HepG2 (cell line): ENCODE results near the gene ZSWIM5. TPM values are rescaled to one million over a fixed set of nuclear protein-coding genes. Genes with fewer than 3 reads are reported as not detected.

ENCODE experiments used
- AFF4 ChIP-seq: sonication (generic); formaldehyde crosslinking; IDR thresholded peaks from 2 replicates; pipeline ENCODE4 v1.4.0; 2020; ENCODE audit warnings: missing genetic modification reagents
- CBX5 ChIP-seq: sonication (generic); formaldehyde crosslinking; IDR thresholded peaks from 2 replicates; pipeline ENCODE4 v1.4.0; 2020; ENCODE audit warnings: missing genetic modification reagents, borderline replicate concordance
- DMAP1 ChIP-seq: IDR thresholded peaks from 2 replicates; pipeline ENCODE4 v1.6.1; 2016
- IKZF4 ChIP-seq: sonication (generic); formaldehyde crosslinking; IDR thresholded peaks from 2 replicates; pipeline ENCODE4 v1.5.1; 2020; ENCODE audit warnings: borderline replicate concordance, mild to moderate bottlenecking, low read depth, missing genetic modification reagents; ENCODE audit errors: not compliant biosample characterization
- ISL2 ChIP-seq: sonication (generic); formaldehyde crosslinking; IDR thresholded peaks from 2 replicates; pipeline ENCODE4 v1.5.0; 2020; ENCODE audit warnings: missing genetic modification reagents
- KLF9 ChIP-seq: IDR thresholded peaks from 2 replicates; pipeline ENCODE4 v1.6.1; 2016; ENCODE audit warnings: low read depth
- MTF1 ChIP-seq: sonication (generic); formaldehyde crosslinking; IDR thresholded peaks from 2 replicates; pipeline ENCODE4 v1.5.0; 2020; ENCODE audit warnings: missing genetic modification reagents
- NAIF1 ChIP-seq: sonication (generic); formaldehyde crosslinking; IDR thresholded peaks from 2 replicates; pipeline ENCODE4 v1.5.0; 2020; ENCODE audit warnings: mild to moderate bottlenecking, missing genetic modification reagents, borderline replicate concordance
- NFE2L2 ChIP-seq: fragments of 150-350 bp; IDR thresholded peaks from 2 replicates; pipeline ENCODE4 v1.6.1; 2014; ENCODE audit warnings: low read length
- PPARG ChIP-seq: conservative IDR thresholded peaks from 2 replicates; pipeline ENCODE4 v1.6.1; 2016; ENCODE audit warnings: missing biosample characterization, missing genetic modification reagents
- TBL1XR1 ChIP-seq: fragments of 150-350 bp; IDR thresholded peaks from 2 replicates; pipeline ENCODE4 v1.6.1; 2014; ENCODE audit warnings: borderline replicate concordance, low read length; ENCODE audit not compliant: partially characterized antibody
- ZNF230 ChIP-seq: sonication (generic); formaldehyde crosslinking; IDR thresholded peaks from 2 replicates; pipeline ENCODE4 v1.4.0; 2020; ENCODE audit warnings: mild to moderate bottlenecking, missing genetic modification reagents
- ZNF256 ChIP-seq: sonication (generic); formaldehyde crosslinking; conservative IDR thresholded peaks from 2 replicates; pipeline ENCODE4 v1.4.0; 2020; ENCODE audit warnings: missing genetic modification reagents
- ZNF326 ChIP-seq: sonication (generic); formaldehyde crosslinking; IDR thresholded peaks from 2 replicates; pipeline ENCODE4 v1.4.0; 2020; ENCODE audit warnings: missing genetic modification reagents, borderline replicate concordance
- ZNF343 ChIP-seq: sonication (generic); formaldehyde crosslinking; IDR thresholded peaks from 2 replicates; pipeline ENCODE4 v1.4.0; 2020; ENCODE audit warnings: mild to moderate bottlenecking, missing genetic modification reagents
- ZNF552 ChIP-seq: sonication (generic); formaldehyde crosslinking; IDR thresholded peaks from 2 replicates; pipeline ENCODE4 v1.9.0; 2022; ENCODE audit warnings: missing genetic modification reagents, mild to moderate bottlenecking, borderline replicate concordance
- ZNF609 ChIP-seq: sonication (generic); formaldehyde crosslinking; IDR thresholded peaks from 2 replicates; pipeline ENCODE4 v1.4.0; 2020; ENCODE audit warnings: mild to moderate bottlenecking, missing genetic modification reagents, borderline replicate concordance
- ZNF674 ChIP-seq: sonication (generic); formaldehyde crosslinking; IDR thresholded peaks from 2 replicates; pipeline ENCODE4 v1.5.0; 2020; ENCODE audit warnings: low read depth, mild to moderate bottlenecking, missing genetic modification reagents
- ZNF83 ChIP-seq: sonication (generic); formaldehyde crosslinking; IDR thresholded peaks from 2 replicates; pipeline ENCODE4 v1.4.0; 2020; ENCODE audit warnings: missing genetic modification reagents, mild to moderate bottlenecking, borderline replicate concordance
- polyA plus RNA-seq, 8 experiments: library from polyadenylated mRNA; depleted of rRNA in 3 of 8; stranded (reverse) in 7 of 8; unstranded in 1 of 8; fragments of >200 nt; fragmentation: Illumina TruSeq in 4 of 8; extraction: Trizol in 4 of 8; gene quantifications; 2 replicates each; pipeline versions ENCODE4 v1.2.1 to v1.2.3, GENCODE V29; 2011 to 2016; ENCODE audit warnings: low read depth in 4 of 8, missing spikeins in 1 of 8, mixed read lengths in 1 of 8; ENCODE audit not compliant: insufficient read depth in 1 of 8
- total RNA-seq, 5 experiments: library from RNA; depleted of rRNA; stranded (reverse); fragments of >200 nt; fragmentation: Illumina TruSeq; extraction: Trizol; gene quantifications; 2 replicates each; pipeline ENCODE4 v1.2.3, GENCODE V29; 2016; ENCODE audit warnings: low read depth in 1 of 5
- TF ChIP-seq, protein P1 (sequence below): IDR thresholded peaks from 2 replicates; pipeline ENCODE4 v1.6.1; 2018; ENCODE audit warnings: missing genetic modification reagents

The ZSWIM5 gene
- total and polyA plus RNA-seq, 2 of the 13 experiments (the other 11 are each of a cell fraction or from before 2014, with no cell fraction given), result 11.0 to 20.6 TPM

- TF ChIP-seq IKZF4 (CRISPR knock-in tag), result peak; percentile 45
- 0 out of 2 replicates have a peak, but pooled peaks have one; percentile 43 for TF ChIP-seq ZNF343 (CRISPR knock-in tag)
- TF ChIP-seq KLF9 (CRISPR knock-in tag), result no peak
- TF ChIP-seq NFE2L2, result no peak
- TF ChIP-seq AFF4 (CRISPR knock-in tag), result no peak
- no peak for TF ChIP-seq CBX5 (CRISPR knock-in tag)
- no peak for TF ChIP-seq ZNF326 (CRISPR knock-in tag)
- TF ChIP-seq TBL1XR1, result no peak
- TF ChIP-seq ZNF552 (CRISPR knock-in tag), result no peak
- 0 out of 2 replicates have a peak, but pooled peaks have one; percentile 48 for TF ChIP-seq ZNF230 (CRISPR knock-in tag)
- no peak for TF ChIP-seq ZNF674 (CRISPR knock-in tag)
- TF ChIP-seq ZNF609, result no peak
- TF ChIP-seq, protein P1, sequence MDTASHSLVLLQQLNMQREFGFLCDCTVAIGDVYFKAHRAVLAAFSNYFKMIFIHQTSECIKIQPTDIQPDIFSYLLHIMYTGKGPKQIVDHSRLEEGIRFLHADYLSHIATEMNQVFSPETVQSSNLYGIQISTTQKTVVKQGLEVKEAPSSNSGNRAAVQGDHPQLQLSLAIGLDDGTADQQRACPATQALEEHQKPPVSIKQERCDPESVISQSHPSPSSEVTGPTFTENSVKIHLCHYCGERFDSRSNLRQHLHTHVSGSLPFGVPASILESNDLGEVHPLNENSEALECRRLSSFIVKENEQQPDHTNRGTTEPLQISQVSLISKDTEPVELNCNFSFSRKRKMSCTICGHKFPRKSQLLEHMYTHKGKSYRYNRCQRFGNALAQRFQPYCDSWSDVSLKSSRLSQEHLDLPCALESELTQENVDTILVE, result no peak
- TF ChIP-seq DMAP1 (CRISPR knock-in tag), result peak; percentile 17; the same call in 1 of the 2 replicates
- no peak for TF ChIP-seq ZNF256 (CRISPR knock-in tag)
- no peak for TF ChIP-seq ZNF83 (CRISPR knock-in tag)
- TF ChIP-seq MTF1, result no peak
- no peak for TF ChIP-seq PPARG (CRISPR knock-in tag)
- TF ChIP-seq NAIF1 (CRISPR knock-in tag), result no peak
- TF ChIP-seq ISL2, result 0 out of 2 replicates have a peak, but pooled peaks have one; percentile 35
Measured at GRCh38 chr1:45010855-45011811, 195.3 kb downstream of the ZSWIM5 start, which contains the start of gene HECTD3 (continued).
